HCT116 (cell line): ENCODE measurements around the gene FAM118B. TPM values are rescaled to one million over a fixed set of nuclear protein-coding genes. Genes with fewer than 3 reads are reported as not detected.

Experiments used
- ATAC-seq: fragments of 200-7000 bp; cut with Tn5 transposase; 2 replicates; pipeline ENCODE4 v1.9.1; 2020; ENCODE audit warnings: mild to moderate bottlenecking, moderate library complexity
- BruUV-seq: library from RNA; stranded (reverse); fragments of 400-500 nt; replicated peaks from 2 replicates; lab custom pipeline; 2021; lab: Mats Ljungman, UMichigan
- CTCF ChIA-PET: fragments of 300-600 bp; sonication (Branson Sonifier 250); formaldehyde crosslinking; loops from one replicate; lab custom pipeline; 2021; ENCODE audit warnings: antibody characterized with exemption; lab: Charles Lee
- POLR2A ChIA-PET: fragments of 300-600, 350-600 bp; sonication (Branson Sonifier 250); formaldehyde crosslinking; loops from one replicate; lab custom pipeline; 2021; ENCODE audit warnings: antibody characterized with exemption; lab: Charles Lee
- RAD21 ChIA-PET, 2 experiments: fragments of 300-600 bp; sonication (Branson Sonifier 250); formaldehyde crosslinking; loops; one replicate each; lab custom pipeline; 2023; ENCODE audit warnings: low total read pairs in 2 of 2; ENCODE audit not compliant: uncharacterized antibody in 2 of 2, unreplicated experiment in 2 of 2, low non-redundant PET in 1 of 2; lab: Charles Lee
- DNase-seq: peaks from one replicate; pipeline ENCODE4 v3.0.0-alpha.2; 2010; ENCODE audit warnings: low read depth, low spot score
- H2AFZ ChIP-seq: fragments of 200-600 bp; shearing (Covaris generic), sonication (generic); 2 replicates; pipeline ENCODE4 v1.6.1; 2017; ENCODE audit warnings: low read depth, mixed run types, mixed read lengths, antibody characterized with exemption, low read length; ENCODE audit not compliant: poor library complexity, severe bottlenecking
- H3K27ac ChIP-seq: 2 replicates; pipeline ENCODE4 v1.5.1; 2012; ENCODE audit warnings: low read depth, low read length
- H3K27me3 ChIP-seq: fragments of 200-600 bp; sonication (generic); 2 replicates; pipeline ENCODE4 v1.6.1; 2016; ENCODE audit warnings: mixed run types, low read length, mixed read lengths; ENCODE audit not compliant: insufficient read depth
- H3K36me3 ChIP-seq, 2 experiments: fragments of 200-500 bp in 1 of 2; fragments of 200-600 bp in 1 of 2; sonication (Bioruptor generic) in 1 of 2; sonication (generic) in 1 of 2; 2 replicates each; pipeline versions ENCODE4 v1.5.1 to v1.6.1; 2014 to 2016; ENCODE audit warnings: low read length in 2 of 2, inconsistent platforms in 1 of 2, mixed read lengths in 1 of 2, mixed run types in 1 of 2; ENCODE audit not compliant: insufficient read depth in 2 of 2, control insufficient read depth in 1 of 2
- H3K4me1 ChIP-seq, 2 experiments: fragments of 200-600 bp in 1 of 2; sonication (generic) in 1 of 2; 2 replicates each; pipeline versions ENCODE4 v1.5.1 to v1.6.1; 2012 to 2017; ENCODE audit warnings: low read length in 2 of 2, inconsistent platforms in 1 of 2, mild to moderate bottlenecking in 1 of 2, mixed read lengths in 1 of 2, mixed run types in 1 of 2, moderate library complexity in 1 of 2; ENCODE audit not compliant: insufficient read depth in 2 of 2, control insufficient read depth in 1 of 2
- H3K4me2 ChIP-seq: fragments of 200-600 bp; sonication (generic); 2 replicates; pipeline ENCODE4 v1.6.1; 2017; ENCODE audit warnings: mixed run types, low read length, mixed read lengths
- H3K4me3 ChIP-seq, 2 experiments: fragments of 200-600 bp in 1 of 2; sonication (generic) in 1 of 2; replicated peaks in 1 of 2; 2 replicates each; pipeline ENCODE4 v1.5.1; 2011 to 2016; ENCODE audit warnings: low read length in 2 of 2, control low read depth in 1 of 2, low read depth in 1 of 2, mild to moderate bottlenecking in 1 of 2, mixed read lengths in 1 of 2, mixed run types in 1 of 2
- H3K79me2 ChIP-seq: fragments of 200-600 bp; sonication (generic); 2 replicates; pipeline ENCODE4 v1.6.1; 2017; ENCODE audit warnings: mild to moderate bottlenecking, mixed run types, low read length, moderate library complexity, mixed read lengths; ENCODE audit not compliant: insufficient read depth
- H3K9ac ChIP-seq: fragments of 200-600 bp; sonication (generic); 2 replicates; pipeline ENCODE4 v1.6.1; 2016; ENCODE audit warnings: low read length, mixed read lengths
- H3K9me2 ChIP-seq: fragments of 200-600 bp; sonication (generic), shearing (Covaris generic); 2 replicates; pipeline ENCODE4 v1.6.1; 2017; ENCODE audit warnings: mixed run types, mild to moderate bottlenecking, moderate library complexity; ENCODE audit not compliant: insufficient read depth
- H3K9me3 ChIP-seq, 2 experiments: fragments of 200-500 bp in 1 of 2; fragments of 200-600 bp in 1 of 2; sonication (Bioruptor generic) in 1 of 2; sonication (generic) in 1 of 2; 2 replicates each; pipeline ENCODE4 v1.6.1; 2014 to 2017; ENCODE audit warnings: low read length in 2 of 2, mixed read lengths in 2 of 2, inconsistent platforms in 1 of 2, low read depth in 1 of 2, mild to moderate bottlenecking in 1 of 2, mixed run types in 1 of 2, moderate library complexity in 1 of 2; ENCODE audit not compliant: control insufficient read depth in 1 of 2, insufficient read depth in 1 of 2
- H4K20me1 ChIP-seq: fragments of 200-600 bp; sonication (generic), shearing (Covaris generic); 2 replicates; pipeline ENCODE4 v1.6.1; 2017; ENCODE audit warnings: mixed run types, mild to moderate bottlenecking, moderate library complexity; ENCODE audit not compliant: insufficient read depth
- CBX3 ChIP-seq: IDR thresholded peaks from 2 replicates; pipeline ENCODE4 v1.6.1; 2012; ENCODE audit warnings: low read depth
- CEBPB ChIP-seq: IDR thresholded peaks from 2 replicates; pipeline ENCODE4 v1.6.1; 2012; ENCODE audit warnings: low read depth
- EZH2phosphoT487 ChIP-seq: fragments of 200-600 bp; IDR thresholded peaks from 2 replicates; pipeline ENCODE4 v1.6.1; 2018; ENCODE audit warnings: antibody characterized with exemption, borderline replicate concordance
- FOSL1 ChIP-seq: IDR thresholded peaks from 2 replicates; pipeline ENCODE4 v1.6.1; 2012; ENCODE audit warnings: low read depth
- POLR2A ChIP-seq: IDR thresholded peaks from 2 replicates; pipeline ENCODE4 v1.7.0; 2011; ENCODE audit warnings: borderline replicate concordance; ENCODE audit not compliant: insufficient read depth, insufficient read length; ENCODE audit errors: extremely low read depth
- RAD21 ChIP-seq: IDR thresholded peaks from 2 replicates; pipeline ENCODE4 v1.6.1; 2012; ENCODE audit warnings: low read depth, mild to moderate bottlenecking
- SIN3A ChIP-seq: IDR thresholded peaks from 2 replicates; pipeline ENCODE4 v1.6.1; 2012; ENCODE audit warnings: low read depth
- SP1 ChIP-seq: IDR thresholded peaks from 2 replicates; pipeline ENCODE4 v1.6.1; 2012; ENCODE audit warnings: low read depth
- intact Hi-C: fragments of 100-400 bp; cut with micrococcal nuclease; formaldehyde crosslinking; loops from 2 replicates; pipeline ENCODE4 v1.10.0; 2022
- total RNA-seq: library from RNA; stranded (reverse); gene quantifications from one replicate; pipeline ENCODE4 v1.2.1, GENCODE V29; 2021; ENCODE audit not compliant: unreplicated experiment
- TF ChIP-seq, protein P1 (sequence below), 3 experiments: fragments of 200-600 bp in 1 of 3; sonication (generic) in 1 of 3; IDR thresholded peaks in 2 of 3; conservative IDR thresholded peaks in 1 of 3; 2 replicates each; pipeline ENCODE4 v1.5.1; 2012 to 2017; ENCODE audit warnings: low read depth in 2 of 3, low read length in 2 of 3, antibody characterized with exemption in 1 of 3, borderline replicate concordance in 1 of 3, control low read depth in 1 of 3, mild to moderate bottlenecking in 1 of 3, mixed read lengths in 1 of 3, mixed run types in 1 of 3, moderate library complexity in 1 of 3; ENCODE audit not compliant: insufficient read depth in 1 of 3

The FAM118B gene
- total RNA-seq, 1 experiment from 2014 or later: 12.8 TPM

DNA sequence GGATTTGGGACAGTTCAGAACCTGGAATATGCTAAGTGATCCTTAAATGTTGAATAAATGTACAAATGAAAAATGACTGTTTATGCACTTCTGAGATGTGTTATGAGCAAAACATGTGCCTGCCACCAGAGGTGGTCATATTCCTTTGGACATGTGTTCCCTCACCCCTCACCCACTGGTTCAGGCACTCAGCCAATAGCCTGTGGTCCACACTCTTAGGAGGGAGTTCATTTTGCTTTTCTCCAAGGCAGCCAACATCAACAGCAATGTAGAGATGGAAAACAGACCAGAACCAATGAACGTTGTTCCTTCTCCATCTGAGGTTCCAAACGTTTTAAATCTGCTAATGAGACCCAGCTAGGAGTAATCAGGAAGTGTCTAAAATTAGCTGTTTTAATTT, 44.1 kb upstream of the FAM118B start:
- no peak for DNase-seq
- Histone ChIP-seq H2AFZ (no peak overlapping the region), H3K79me2 (no peaks in the 10 kb centered on the region), H3K9ac (no peak overlapping the region), H3K4me1 (peaks cover 0 to 5% of the 10 kb centered on the region in 2 experiments; a peak in 1 of 4 replicates)
- intact Hi-C loops: no loop called here
- BruUV-seq: no TSS peak
- no peak for ATAC-seq
- TF ChIP-seq RAD21 (no peak), FOSL1 (no peak), CEBPB (no peak), EZH2phosphoT487 (no peak), SIN3A (no peak), POLR2A (no peak)
- TF ChIP-seq, protein P1, sequence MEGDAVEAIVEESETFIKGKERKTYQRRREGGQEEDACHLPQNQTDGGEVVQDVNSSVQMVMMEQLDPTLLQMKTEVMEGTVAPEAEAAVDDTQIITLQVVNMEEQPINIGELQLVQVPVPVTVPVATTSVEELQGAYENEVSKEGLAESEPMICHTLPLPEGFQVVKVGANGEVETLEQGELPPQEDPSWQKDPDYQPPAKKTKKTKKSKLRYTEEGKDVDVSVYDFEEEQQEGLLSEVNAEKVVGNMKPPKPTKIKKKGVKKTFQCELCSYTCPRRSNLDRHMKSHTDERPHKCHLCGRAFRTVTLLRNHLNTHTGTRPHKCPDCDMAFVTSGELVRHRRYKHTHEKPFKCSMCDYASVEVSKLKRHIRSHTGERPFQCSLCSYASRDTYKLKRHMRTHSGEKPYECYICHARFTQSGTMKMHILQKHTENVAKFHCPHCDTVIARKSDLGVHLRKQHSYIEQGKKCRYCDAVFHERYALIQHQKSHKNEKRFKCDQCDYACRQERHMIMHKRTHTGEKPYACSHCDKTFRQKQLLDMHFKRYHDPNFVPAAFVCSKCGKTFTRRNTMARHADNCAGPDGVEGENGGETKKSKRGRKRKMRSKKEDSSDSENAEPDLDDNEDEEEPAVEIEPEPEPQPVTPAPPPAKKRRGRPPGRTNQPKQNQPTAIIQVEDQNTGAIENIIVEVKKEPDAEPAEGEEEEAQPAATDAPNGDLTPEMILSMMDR (IDR thresholded peaks at IDR 0.05 in 2 of 3, conservative IDR thresholded peaks at IDR 0.05 in 1 of 3; ENCODE audit: borderline replicate concordance in 1 of 3, insufficient read depth in 1 of 3, low read depth in 2 of 3, low read length in 2 of 3): no peak
- TF ChIP-seq, all 23 proteins: peak for 0
- H3K9me2 ChIP-seq: no peaks in the 10 kb centered on the region
- no peaks in the 10 kb centered on the region for H3K36me3 ChIP-seq
- CTCF ChIA-PET: no interaction called here
- no peaks in the 10 kb centered on the region for H3K9me3 ChIP-seq
- RAD21 ChIA-PET: no interaction called here
- H3K4me3 ChIP-seq: no peak overlapping the region
- no peak overlapping the region for H3K4me2 ChIP-seq
- POLR2A ChIA-PET: no interaction called here
- H3K27ac ChIP-seq: no peak overlapping the region
- H3K27me3 ChIP-seq: no peaks in the 10 kb centered on the region
- H4K20me1 ChIP-seq: no peaks in the 10 kb centered on the region

- ChIA-PET POLR2A (no interaction called here), RAD21 (no interaction called here), CTCF (no interaction called here)
- Histone ChIP-seq H3K36me3 (no peaks in the 10 kb centered on the region), H3K4me2 (no peak overlapping the region), H3K4me1 (no peaks in the 10 kb centered on the region), H3K9me2 (no peaks in the 10 kb centered on the region), H3K9ac (no peak overlapping the region), H3K4me3 (no peak overlapping the region), H3K27ac (no peak overlapping the region), H2AFZ (no peak overlapping the region), H3K27me3 (no peaks in the 10 kb centered on the region), H3K79me2 (no peaks in the 10 kb centered on the region), H4K20me1 (no peaks in the 10 kb centered on the region), H3K9me3 (no peaks in the 10 kb centered on the region)
- no peak for ATAC-seq
- TF ChIP-seq CBX3 (no peak), SP1 (no peak)
- no TSS peak for BruUV-seq
- no peak for DNase-seq
- intact Hi-C loops: no loop called here
These were observed 42.3 kb upstream of the FAM118B start for GRCh38 chr11:126169291-126169690.
